Fibroblast of upper back skin (primary cell): ENCODE measurements around the gene PDZK1IP1.
"Not testable (repeated sequence)": the region's sequence is repeated elsewhere in the genome, so short reads cannot be mapped to it uniquely, and the experiment has no call there.

Experiments used
- DNase-seq: peaks from one replicate; pipeline ENCODE4 v3.0.0-alpha.2; 2013

Gene PDZK1IP1

GRCh38 chr1:47223174-47223920 lies 33.5 kb upstream of the PDZK1IP1 start:
- DNase-seq, result no peak

- DNase-seq, result no peak
These were observed 32.6 kb upstream of the PDZK1IP1 start for GRCh38 chr1:47222476-47222875.

- no peak for DNase-seq
These were observed 29.9 kb upstream of the PDZK1IP1 start for GRCh38 chr1:47219590-47220220.

- DNase-seq, result no peak
These were observed 29.2 kb upstream of the PDZK1IP1 start for GRCh38 chr1:47219001-47219400.

- no peak for DNase-seq
These were observed 26.6 kb upstream of the PDZK1IP1 start for GRCh38 chr1:47216278-47217059.

- no peak for DNase-seq
These were observed 25.9 kb upstream of the PDZK1IP1 start for GRCh38 chr1:47215713-47216112.

- DNase-seq, result no peak
These were observed 24.7 kb upstream of the PDZK1IP1 start for GRCh38 chr1:47214549-47214948.

GRCh38 chr1:47213230-47213963 lies 23.6 kb upstream of the PDZK1IP1 start:
- DNase-seq, result no peak

GRCh38 chr1:47212636-47213229 lies 22.9 kb upstream of the PDZK1IP1 start:
- DNase-seq, result no peak

- no peak for DNase-seq
These were observed 22.0 kb upstream of the PDZK1IP1 start for GRCh38 chr1:47211796-47212269.

GRCh38 chr1:47210666-47211065 lies 20.8 kb upstream of the PDZK1IP1 start:
- no peak for DNase-seq

GRCh38 chr1:47209725-47210325 lies 20.0 kb upstream of the PDZK1IP1 start:
- no peak for DNase-seq

- no peak for DNase-seq
These were observed 19.3 kb upstream of the PDZK1IP1 start for GRCh38 chr1:47209091-47209490.

- no peak for DNase-seq
These were observed 18.6 kb upstream of the PDZK1IP1 start for GRCh38 chr1:47208374-47208850.

GRCh38 chr1:47207803-47208373 lies 18.1 kb upstream of the PDZK1IP1 start:
- DNase-seq, result no peak

GRCh38 chr1:47205918-47206317 lies 16.1 kb upstream of the PDZK1IP1 start:
- DNase-seq, result no peak

GRCh38 chr1:47203504-47203903 lies 13.7 kb upstream of the PDZK1IP1 start:
- DNase-seq, result not testable (repeated sequence)

GRCh38 chr1:47201179-47201578 lies 11.3 kb upstream of the PDZK1IP1 start:
- DNase-seq, result no peak

- DNase-seq, result no peak
These were observed 8.4 kb upstream of the PDZK1IP1 start for GRCh38 chr1:47198214-47198613.

- DNase-seq, result no peak
These were observed 6.8 kb upstream of the PDZK1IP1 start for GRCh38 chr1:47196622-47197021.

GRCh38 chr1:47195981-47196380 lies 6.1 kb upstream of the PDZK1IP1 start:
- DNase-seq, result not testable (repeated sequence)

- DNase-seq, result no peak
These were observed 4.5 kb upstream of the PDZK1IP1 start for GRCh38 chr1:47194311-47194710.
